SK-N-SH treated with all-trans-retinoic acid at 6 μM for 48 hours (cell line): ENCODE measurements around the gene IL4R.

ENCODE experiments used
- ATAC-seq: fragments of 200-7000 bp; cut with Tn5 transposase; 3 replicates; pipeline ENCODE4 v1.9.1; 2020; ENCODE audit warnings: mild to moderate bottlenecking, moderate library complexity
- BACH2 ChIP-seq: fragments of 250-450 bp; sonication (Bioruptor Pico); IDR thresholded peaks from 2 replicates; pipeline ENCODE4 v1.9.0; 2021; ENCODE audit warnings: mild to moderate bottlenecking, borderline replicate concordance
- ESRRG ChIP-seq: fragments of 250-450 bp; sonication (Bioruptor Pico); IDR thresholded peaks from 2 replicates; pipeline ENCODE4 v1.6.1; 2021; ENCODE audit warnings: mild to moderate bottlenecking
- GLIS3 ChIP-seq: fragments of 250-450 bp; sonication (Bioruptor Pico); IDR thresholded peaks from 2 replicates; pipeline ENCODE4 v1.5.0; 2020; ENCODE audit warnings: mild to moderate bottlenecking, moderate library complexity
- OSR1 ChIP-seq: fragments of 250-450 bp; sonication (Bioruptor Pico); IDR thresholded peaks from 2 replicates; pipeline ENCODE4 v1.8.0; 2022; ENCODE audit warnings: moderate library complexity, mild to moderate bottlenecking, inconsistent platforms
- PPARA ChIP-seq: fragments of 250-450 bp; sonication (Bioruptor Pico); IDR thresholded peaks from 2 replicates; pipeline ENCODE4 v1.5.0; 2020; ENCODE audit warnings: mild to moderate bottlenecking, borderline replicate concordance
- SNAI2 ChIP-seq: fragments of 250-450 bp; sonication (Bioruptor Pico); IDR thresholded peaks from 2 replicates; pipeline ENCODE4 v1.5.0; 2020; ENCODE audit warnings: mild to moderate bottlenecking, moderate library complexity
- TCF4 ChIP-seq: fragments of 250-450 bp; sonication (Bioruptor Pico); IDR thresholded peaks from 2 replicates; pipeline ENCODE4 v1.8.0; 2021; ENCODE audit warnings: mild to moderate bottlenecking, moderate library complexity, borderline replicate concordance
- ZC3H10 ChIP-seq: fragments of 250-450 bp; sonication (Bioruptor Pico); IDR thresholded peaks from 2 replicates; pipeline ENCODE4 v1.5.1; 2021; ENCODE audit warnings: mild to moderate bottlenecking, moderate library complexity
- ZFP3 ChIP-seq: fragments of 250-450 bp; sonication (Bioruptor Pico); IDR thresholded peaks from 2 replicates; pipeline ENCODE4 v1.5.0; 2020; ENCODE audit warnings: mild to moderate bottlenecking, moderate library complexity
- ZNF70 ChIP-seq: fragments of 450-650 bp; formaldehyde crosslinking; IDR thresholded peaks from 2 replicates; pipeline ENCODE4 v1.5.0; 2020; ENCODE audit warnings: mild to moderate bottlenecking, moderate library complexity
- ZNF8 ChIP-seq: fragments of 450-650 bp; formaldehyde crosslinking; IDR thresholded peaks from 2 replicates; pipeline ENCODE4 v1.5.0; 2020; ENCODE audit warnings: mild to moderate bottlenecking, moderate library complexity
- TF ChIP-seq, protein P1 (sequence below): fragments of 250-450 bp; sonication (Bioruptor Pico); IDR thresholded peaks from 2 replicates; pipeline ENCODE4 v1.5.0; 2020; ENCODE audit warnings: mild to moderate bottlenecking, moderate library complexity
- TF ChIP-seq, protein P2 (sequence below): fragments of 250-450 bp; sonication (Bioruptor Pico); IDR thresholded peaks from 2 replicates; pipeline ENCODE4 v1.8.0; 2021; ENCODE audit warnings: low read depth, mild to moderate bottlenecking, moderate library complexity, borderline replicate concordance
- TF ChIP-seq, protein P3 (sequence below): fragments of 250-450 bp; sonication (Bioruptor Pico); IDR thresholded peaks from 2 replicates; pipeline ENCODE4 v1.5.1; 2020; ENCODE audit warnings: low read depth, mild to moderate bottlenecking, moderate library complexity
- TF ChIP-seq, protein P4 (sequence below): fragments of 250-450 bp; sonication (Bioruptor Pico); IDR thresholded peaks from 2 replicates; pipeline ENCODE4 v1.5.1; 2021; ENCODE audit warnings: mild to moderate bottlenecking, moderate library complexity
- TF ChIP-seq, protein P5 (sequence below): fragments of 250-450 bp; sonication (Bioruptor Pico); IDR thresholded peaks from 2 replicates; pipeline ENCODE4 v1.8.0; 2020; ENCODE audit warnings: mild to moderate bottlenecking, moderate library complexity, borderline replicate concordance

IL4R gene

DNA sequence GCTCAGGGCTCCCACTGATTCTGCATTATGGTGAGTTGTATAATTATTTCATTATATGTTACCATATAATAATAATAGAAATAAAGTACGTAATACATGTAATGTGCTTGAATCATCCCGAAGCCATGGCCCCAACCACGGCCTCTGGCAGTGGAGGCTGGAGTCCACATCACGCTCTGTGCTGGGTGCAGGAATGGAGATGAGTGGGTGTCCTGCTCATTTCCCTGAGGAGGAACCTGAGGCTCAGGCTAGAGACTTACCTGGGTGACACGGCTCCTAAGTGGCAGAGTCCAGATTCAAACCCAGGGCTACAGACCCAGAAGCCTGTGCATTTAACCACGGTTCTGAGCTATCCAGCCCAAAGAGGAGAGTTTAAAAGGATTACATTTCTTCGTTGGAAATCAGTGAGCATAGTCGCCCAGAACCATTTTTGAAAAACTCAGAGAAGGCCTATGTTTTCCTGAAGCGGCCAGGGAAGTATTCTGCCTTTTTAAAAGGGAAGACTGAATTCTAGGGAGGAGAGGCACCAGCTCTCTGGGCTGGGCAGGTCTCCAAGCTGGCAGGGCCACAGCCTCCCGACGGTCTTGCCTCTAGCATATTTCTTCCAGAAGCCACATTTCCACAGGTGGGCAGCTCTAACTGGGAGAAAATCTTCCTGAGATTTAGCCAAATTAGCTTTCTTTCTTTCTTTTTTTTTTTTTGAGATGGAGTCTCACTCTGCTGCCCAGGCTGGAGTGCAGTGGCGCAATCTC lies 6.7 kb downstream of the IL4R start:
- TF ChIP-seq ZC3H10 (CRISPR knock-in tag) (no peak), ESRRG (CRISPR knock-in tag) (no peak), BACH2 (CRISPR knock-in tag) (no peak), TCF4 (CRISPR knock-in tag) (no peak), ZNF8 (CRISPR knock-in tag) (no peak), PPARA (CRISPR knock-in tag) (no peak), GLIS3 (CRISPR knock-in tag) (no peak), OSR1 (CRISPR knock-in tag) (no peak), ZFP3 (no peak), SNAI2 (CRISPR knock-in tag) (no peak)
- TF ChIP-seq, protein P1, sequence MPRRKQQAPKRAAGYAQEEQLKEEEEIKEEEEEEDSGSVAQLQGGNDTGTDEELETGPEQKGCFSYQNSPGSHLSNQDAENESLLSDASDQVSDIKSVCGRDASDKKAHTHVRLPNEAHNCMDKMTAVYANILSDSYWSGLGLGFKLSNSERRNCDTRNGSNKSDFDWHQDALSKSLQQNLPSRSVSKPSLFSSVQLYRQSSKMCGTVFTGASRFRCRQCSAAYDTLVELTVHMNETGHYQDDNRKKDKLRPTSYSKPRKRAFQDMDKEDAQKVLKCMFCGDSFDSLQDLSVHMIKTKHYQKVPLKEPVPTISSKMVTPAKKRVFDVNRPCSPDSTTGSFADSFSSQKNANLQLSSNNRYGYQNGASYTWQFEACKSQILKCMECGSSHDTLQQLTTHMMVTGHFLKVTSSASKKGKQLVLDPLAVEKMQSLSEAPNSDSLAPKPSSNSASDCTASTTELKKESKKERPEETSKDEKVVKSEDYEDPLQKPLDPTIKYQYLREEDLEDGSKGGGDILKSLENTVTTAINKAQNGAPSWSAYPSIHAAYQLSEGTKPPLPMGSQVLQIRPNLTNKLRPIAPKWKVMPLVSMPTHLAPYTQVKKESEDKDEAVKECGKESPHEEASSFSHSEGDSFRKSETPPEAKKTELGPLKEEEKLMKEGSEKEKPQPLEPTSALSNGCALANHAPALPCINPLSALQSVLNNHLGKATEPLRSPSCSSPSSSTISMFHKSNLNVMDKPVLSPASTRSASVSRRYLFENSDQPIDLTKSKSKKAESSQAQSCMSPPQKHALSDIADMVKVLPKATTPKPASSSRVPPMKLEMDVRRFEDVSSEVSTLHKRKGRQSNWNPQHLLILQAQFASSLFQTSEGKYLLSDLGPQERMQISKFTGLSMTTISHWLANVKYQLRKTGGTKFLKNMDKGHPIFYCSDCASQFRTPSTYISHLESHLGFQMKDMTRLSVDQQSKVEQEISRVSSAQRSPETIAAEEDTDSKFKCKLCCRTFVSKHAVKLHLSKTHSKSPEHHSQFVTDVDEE (CRISPR knock-in tag): no peak
- TF ChIP-seq, protein P2, sequence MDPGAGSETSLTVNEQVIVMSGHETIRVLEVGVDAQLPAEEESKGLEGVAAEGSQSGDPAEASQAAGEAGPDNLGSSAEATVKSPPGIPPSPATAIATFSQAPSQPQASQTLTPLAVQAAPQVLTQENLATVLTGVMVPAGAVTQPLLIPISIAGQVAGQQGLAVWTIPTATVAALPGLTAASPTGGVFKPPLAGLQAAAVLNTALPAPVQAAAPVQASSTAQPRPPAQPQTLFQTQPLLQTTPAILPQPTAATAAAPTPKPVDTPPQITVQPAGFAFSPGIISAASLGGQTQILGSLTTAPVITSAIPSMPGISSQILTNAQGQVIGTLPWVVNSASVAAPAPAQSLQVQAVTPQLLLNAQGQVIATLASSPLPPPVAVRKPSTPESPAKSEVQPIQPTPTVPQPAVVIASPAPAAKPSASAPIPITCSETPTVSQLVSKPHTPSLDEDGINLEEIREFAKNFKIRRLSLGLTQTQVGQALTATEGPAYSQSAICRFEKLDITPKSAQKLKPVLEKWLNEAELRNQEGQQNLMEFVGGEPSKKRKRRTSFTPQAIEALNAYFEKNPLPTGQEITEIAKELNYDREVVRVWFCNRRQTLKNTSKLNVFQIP (CRISPR knock-in tag): no peak
- TF ChIP-seq, protein P3, sequence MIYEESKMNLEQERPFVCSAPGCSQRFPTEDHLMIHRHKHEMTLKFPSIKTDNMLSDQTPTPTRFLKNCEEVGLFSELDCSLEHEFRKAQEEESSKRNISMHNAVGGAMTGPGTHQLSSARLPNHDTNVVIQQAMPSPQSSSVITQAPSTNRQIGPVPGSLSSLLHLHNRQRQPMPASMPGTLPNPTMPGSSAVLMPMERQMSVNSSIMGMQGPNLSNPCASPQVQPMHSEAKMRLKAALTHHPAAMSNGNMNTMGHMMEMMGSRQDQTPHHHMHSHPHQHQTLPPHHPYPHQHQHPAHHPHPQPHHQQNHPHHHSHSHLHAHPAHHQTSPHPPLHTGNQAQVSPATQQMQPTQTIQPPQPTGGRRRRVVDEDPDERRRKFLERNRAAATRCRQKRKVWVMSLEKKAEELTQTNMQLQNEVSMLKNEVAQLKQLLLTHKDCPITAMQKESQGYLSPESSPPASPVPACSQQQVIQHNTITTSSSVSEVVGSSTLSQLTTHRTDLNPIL: no peak
- TF ChIP-seq, protein P4, sequence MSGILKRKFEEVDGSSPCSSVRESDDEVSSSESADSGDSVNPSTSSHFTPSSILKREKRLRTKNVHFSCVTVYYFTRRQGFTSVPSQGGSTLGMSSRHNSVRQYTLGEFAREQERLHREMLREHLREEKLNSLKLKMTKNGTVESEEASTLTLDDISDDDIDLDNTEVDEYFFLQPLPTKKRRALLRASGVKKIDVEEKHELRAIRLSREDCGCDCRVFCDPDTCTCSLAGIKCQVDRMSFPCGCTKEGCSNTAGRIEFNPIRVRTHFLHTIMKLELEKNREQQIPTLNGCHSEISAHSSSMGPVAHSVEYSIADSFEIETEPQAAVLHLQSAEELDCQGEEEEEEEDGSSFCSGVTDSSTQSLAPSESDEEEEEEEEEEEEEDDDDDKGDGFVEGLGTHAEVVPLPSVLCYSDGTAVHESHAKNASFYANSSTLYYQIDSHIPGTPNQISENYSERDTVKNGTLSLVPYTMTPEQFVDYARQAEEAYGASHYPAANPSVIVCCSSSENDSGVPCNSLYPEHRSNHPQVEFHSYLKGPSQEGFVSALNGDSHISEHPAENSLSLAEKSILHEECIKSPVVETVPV (CRISPR knock-in tag): no peak
- TF ChIP-seq, protein P5, sequence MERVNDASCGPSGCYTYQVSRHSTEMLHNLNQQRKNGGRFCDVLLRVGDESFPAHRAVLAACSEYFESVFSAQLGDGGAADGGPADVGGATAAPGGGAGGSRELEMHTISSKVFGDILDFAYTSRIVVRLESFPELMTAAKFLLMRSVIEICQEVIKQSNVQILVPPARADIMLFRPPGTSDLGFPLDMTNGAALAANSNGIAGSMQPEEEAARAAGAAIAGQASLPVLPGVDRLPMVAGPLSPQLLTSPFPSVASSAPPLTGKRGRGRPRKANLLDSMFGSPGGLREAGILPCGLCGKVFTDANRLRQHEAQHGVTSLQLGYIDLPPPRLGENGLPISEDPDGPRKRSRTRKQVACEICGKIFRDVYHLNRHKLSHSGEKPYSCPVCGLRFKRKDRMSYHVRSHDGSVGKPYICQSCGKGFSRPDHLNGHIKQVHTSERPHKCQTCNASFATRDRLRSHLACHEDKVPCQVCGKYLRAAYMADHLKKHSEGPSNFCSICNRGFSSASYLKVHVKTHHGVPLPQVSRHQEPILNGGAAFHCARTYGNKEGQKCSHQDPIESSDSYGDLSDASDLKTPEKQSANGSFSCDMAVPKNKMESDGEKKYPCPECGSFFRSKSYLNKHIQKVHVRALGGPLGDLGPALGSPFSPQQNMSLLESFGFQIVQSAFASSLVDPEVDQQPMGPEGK: no peak
- no peak for ATAC-seq

DNA sequence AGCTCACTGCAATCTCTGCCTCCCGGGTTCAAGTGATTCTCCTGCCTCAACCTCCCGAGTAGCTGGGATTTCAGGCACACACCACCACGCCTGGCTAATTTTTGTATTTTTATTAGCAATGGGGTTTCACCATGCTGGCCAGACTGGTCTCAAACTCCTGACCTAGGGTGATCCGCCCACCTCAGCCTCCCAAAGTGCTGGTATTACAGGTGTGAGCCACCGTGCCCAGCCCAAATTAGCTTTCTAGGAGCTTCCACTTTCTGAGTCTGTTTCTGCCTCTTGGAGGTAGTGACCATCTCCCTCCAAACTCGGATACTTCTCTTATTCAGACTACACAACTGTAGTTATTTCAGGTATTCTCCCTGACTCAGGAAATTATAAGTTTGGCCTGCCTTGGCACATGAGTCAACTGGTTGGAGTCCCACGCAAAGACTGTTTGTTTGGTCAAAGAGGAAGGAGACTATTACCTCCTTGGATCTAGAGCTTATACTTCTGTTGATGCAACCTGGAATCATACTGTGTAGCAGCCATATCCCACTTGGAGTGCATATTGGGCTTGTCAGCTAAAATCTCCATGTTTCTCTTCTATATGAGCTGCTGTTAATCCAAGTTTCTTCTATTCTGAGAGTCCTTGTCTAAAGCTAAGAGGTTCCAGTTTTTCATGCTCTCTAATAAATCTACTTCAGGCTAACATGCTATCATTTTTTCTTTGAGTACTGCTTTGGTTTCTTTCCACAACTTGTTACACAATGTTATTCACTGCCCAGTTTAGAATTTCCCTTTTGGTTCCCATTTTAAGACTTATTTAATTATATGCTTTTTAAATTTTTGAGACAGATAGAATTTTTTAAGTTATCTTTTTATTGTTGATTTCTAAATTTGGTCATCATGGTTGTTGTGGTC lies 7.5 kb downstream of the IL4R start:
- no peak for ATAC-seq
- TF ChIP-seq ZNF70 (CRISPR knock-in tag): peak; percentile 97
- TF ChIP-seq, protein P5: no peak
- TF ChIP-seq, all 23 proteins: peak for 1
